K562 (cell line): ENCODE results near the gene MAP3K12. TPM values are rescaled to one million over a fixed set of nuclear protein-coding genes. Genes with fewer than 3 reads are reported as not detected.

ENCODE experiments used
- ATAC-seq: fragments of 200-7000 bp; cut with Tn5 transposase; 3 replicates; pipeline ENCODE4 v1.9.1; 2020; ENCODE audit warnings: moderate library complexity
- BruUV-seq: library from RNA; stranded (reverse); fragments of 400-500 nt; replicated peaks from 2 replicates; lab custom pipeline; 2021; lab: Mats Ljungman, UMichigan
- CTCF ChIA-PET: fragments of 300-600 bp; formaldehyde crosslinking; extraction: SDS; loops from one replicate; lab custom pipeline; 2021; ENCODE audit warnings: low intra/inter-chr PET ratio; lab: Yijun Ruan, JAX
- POLR2A ChIA-PET: fragments of 300-600, 350-650 bp; sonication (Branson Sonifier 250); formaldehyde crosslinking; extraction: SDS; loops from one replicate; lab custom pipeline; 2021; ENCODE audit warnings: antibody characterized with exemption, inconsistent platforms; lab: Yijun Ruan, JAX
- DNase-seq, 4 experiments: peaks; one replicate each; pipeline versions ENCODE4 v3.0.0 to v3.0.0-alpha.2; 2011 to 2018; ENCODE audit warnings: low spot score in 3 of 4, mixed read lengths in 3 of 4; ENCODE audit errors: extremely low read depth in 1 of 4
- FAIRE-seq: peaks from 2 replicates; lab custom pipeline; 2011; peaks lifted over from hg19 to GRCh38; lab: Jason Lieb, UNC
- H2AFZ ChIP-seq: 2 replicates; pipeline ENCODE4 v1.6.0; 2011; ENCODE audit warnings: low read depth, low read length, control low read depth, inconsistent platforms
- H3K27ac ChIP-seq: fragments of 200-600 bp; 3 replicates; pipeline ENCODE4 v1.8.0; 2011; ENCODE audit warnings: low read depth, mild to moderate bottlenecking, control low read depth, inconsistent platforms, low read length, moderate library complexity, mixed read lengths; ENCODE audit errors: extremely low read depth
- H3K27me3 ChIP-seq, 2 experiments: fragments of 300-600 bp in 1 of 2; 2 replicates in 1 of 2; 3 replicates in 1 of 2; pipeline versions ENCODE4 v1.6.0 to v1.8.0; 2011; ENCODE audit warnings: inconsistent platforms in 2 of 2, low read length in 2 of 2, mild to moderate bottlenecking in 1 of 2, mixed read lengths in 1 of 2, moderate library complexity in 1 of 2; ENCODE audit not compliant: control insufficient read depth in 2 of 2, insufficient read depth in 2 of 2
- H3K36me3 ChIP-seq: fragments of 300-600 bp; 3 replicates; pipeline ENCODE4 v1.8.0; 2011; ENCODE audit warnings: mild to moderate bottlenecking, low read length, inconsistent platforms; ENCODE audit not compliant: control insufficient read depth, insufficient read depth
- H3K4me1 ChIP-seq, 2 experiments: fragments of 200-600 bp in 1 of 2; replicated peaks in 1 of 2; 2 replicates in 1 of 2; 3 replicates in 1 of 2; pipeline versions ENCODE4 v1.5.1 to v1.8.0; 2011; ENCODE audit warnings: inconsistent platforms in 2 of 2, low read length in 2 of 2, mild to moderate bottlenecking in 1 of 2, mixed read lengths in 1 of 2, moderate library complexity in 1 of 2; ENCODE audit not compliant: control insufficient read depth in 2 of 2, insufficient read depth in 2 of 2
- H3K4me2 ChIP-seq: 2 replicates; pipeline ENCODE4 v1.6.1; 2011; ENCODE audit warnings: low read length, control low read depth, inconsistent platforms, mixed read lengths; ENCODE audit not compliant: insufficient read depth
- H3K4me3 ChIP-seq: fragments of 200-600 bp; sonication (generic), shearing (Covaris generic); 2 replicates; pipeline ENCODE4 v1.5.1; 2016; ENCODE audit warnings: control low read depth, inconsistent platforms
- H3K79me2 ChIP-seq: fragments of 200-600 bp; 3 replicates; pipeline ENCODE4 v1.8.0; 2011; ENCODE audit warnings: low read length, inconsistent platforms; ENCODE audit not compliant: control insufficient read depth, insufficient read depth
- H3K9ac ChIP-seq, 2 experiments: 2 replicates each; pipeline versions ENCODE4 v1.6.0 to v1.6.1; 2011; ENCODE audit warnings: low read depth in 2 of 2, low read length in 2 of 2, control low read depth in 1 of 2, inconsistent platforms in 1 of 2, mild to moderate bottlenecking in 1 of 2, mixed read lengths in 1 of 2; ENCODE audit not compliant: insufficient read depth in 1 of 2
- H3K9me1 ChIP-seq: one replicate; pipeline ENCODE4 v1.6.0; 2011; ENCODE audit warnings: inconsistent platforms, mild to moderate bottlenecking, low read length, moderate library complexity; ENCODE audit not compliant: control insufficient read depth, insufficient read depth
- H3K9me3 ChIP-seq: replicated peaks from 2 replicates; pipeline ENCODE4 v1.5.1; 2011; ENCODE audit warnings: low read depth, low read length, inconsistent platforms; ENCODE audit not compliant: control insufficient read depth, insufficient read depth
- H4K20me1 ChIP-seq: replicated peaks from 2 replicates; pipeline ENCODE4 v1.6.1; 2011; ENCODE audit warnings: low read length, inconsistent platforms, mixed read lengths; ENCODE audit not compliant: control insufficient read depth, insufficient read depth
- BHLHE40 ChIP-seq: IDR thresholded peaks from 2 replicates; pipeline ENCODE4 v1.6.1; 2011; ENCODE audit warnings: low read length, improper control_type of control experiment
- FOS ChIP-seq: IDR thresholded peaks from 3 replicates; pipeline ENCODE4 v1.6.1; 2011; ENCODE audit not compliant: insufficient read length; ENCODE audit errors: extremely low read depth
- MED1 ChIP-seq: sonication (generic); formaldehyde crosslinking; IDR thresholded peaks from 2 replicates; pipeline ENCODE4 v1.8.1; 2023; ENCODE audit warnings: missing genetic modification reagents, borderline replicate concordance
- NBN ChIP-seq: fragments of 450-650 bp; IDR thresholded peaks from 2 replicates; pipeline ENCODE4 v1.6.1; 2016; ENCODE audit warnings: low read depth, mild to moderate bottlenecking
- NFATC3 ChIP-seq: fragments of 450-650 bp; IDR thresholded peaks from 2 replicates; pipeline ENCODE4 v1.6.1; 2017; ENCODE audit warnings: mild to moderate bottlenecking
- POLR2B ChIP-seq: fragments of 450-650 bp; IDR thresholded peaks from 2 replicates; pipeline ENCODE4 v1.6.1; 2018; ENCODE audit warnings: low read depth; ENCODE audit not compliant: partially characterized antibody
- POLR2H ChIP-seq: IDR thresholded peaks from 2 replicates; pipeline ENCODE4 v1.6.1; 2016; ENCODE audit warnings: missing genetic modification characterization, low read depth, mild to moderate bottlenecking, control low read depth, missing compliant biosample characterization, moderate library complexity
- RBFOX2 ChIP-seq: fragments of 200-400 bp; formaldehyde crosslinking; IDR thresholded peaks from 2 replicates; pipeline ENCODE4 v1.6.1; 2017; ENCODE audit warnings: low read depth, mild to moderate bottlenecking, low read length, moderate library complexity
- SMC3 ChIP-seq: conservative IDR thresholded peaks from 2 replicates; pipeline ENCODE4 v1.6.1; 2011; ENCODE audit warnings: low read depth, low read length, improper control_type of control experiment; ENCODE audit not compliant: insufficient read depth
- SPI1 ChIP-seq: IDR thresholded peaks from 2 replicates; pipeline ENCODE4 v1.6.1; 2011; ENCODE audit warnings: low read depth, low read length, control low read depth, borderline replicate concordance
- ZNF316 ChIP-seq: fragments of 450-650 bp; IDR thresholded peaks from 2 replicates; pipeline ENCODE4 v1.6.1; 2016
- WGBS: fragments of 100-300 bp; shearing (Covaris generic); methylation state at CpG from one replicate; pipeline ENCODE4 v1.1.6; 2016; ENCODE audit warnings: low coverage, mixed read lengths; ENCODE audit not compliant: insufficient coverage; ENCODE audit errors: missing lambda C conversion rate; 5-methylcytosine and 5-hydroxymethylcytosine counted together
- in situ Hi-C: fragments of 300-500 bp; cut with MboI; formaldehyde crosslinking; loops from 4 replicates; pipeline ENCODE4 v1.15.0; 2018; ENCODE audit warnings: inconsistent platforms, mixed read lengths
- intact Hi-C: fragments of 100-400 bp; cut with micrococcal nuclease; formaldehyde crosslinking; loops from 2 replicates; pipeline ENCODE4 v1.14.2; 2022
- polyA plus RNA-seq, 8 experiments: library from polyadenylated mRNA; depleted of rRNA in 4 of 8; stranded (reverse) in 5 of 8; unstranded in 3 of 8; fragments of >200 nt; fragmentation: Nextera tagmentation in 2 of 8; fragmentation: Illumina TruSeq in 1 of 8; extraction: Ambion mirVana in 2 of 8; extraction: Trizol in 1 of 8; gene quantifications; 2 replicates each; pipeline versions ENCODE4 v1.2.1 to v1.2.3, GENCODE V29; 2011 to 2014; ENCODE audit warnings: inconsistent platforms in 1 of 8, missing spikeins in 1 of 8
- total RNA-seq, 7 experiments: library from RNA; depleted of rRNA in 6 of 7; stranded (reverse); fragments of >200 nt in 6 of 7; fragmentation: Illumina TruSeq in 2 of 7; extraction: Trizol in 2 of 7; gene quantifications; 2 replicates each; pipeline versions ENCODE4 v1.2.1 to v1.2.3, GENCODE V29; 2011 to 2021; ENCODE audit warnings: low replicate concordance in 1 of 7

The MAP3K12 gene
- total and polyA plus RNA-seq, 9 of the 15 experiments (the other 6 are each of a cell fraction or from before 2014, with no cell fraction given) = 0.10 to 2.4 (median 1.6) TPM

GRCh38 chr12:53463802-53464560 lies 35.3 kb downstream of the MAP3K12 start:
- CTCF ChIA-PET = no interaction called here
- H3K27me3 ChIP-seq = no peaks in the 10 kb centered on the region
- ATAC-seq = no peak
- intact Hi-C loops = no loop called here
- 67% methylated on average over 5 of the region's 5 CpGs for WGBS
- TF ChIP-seq POLR2B (peak; percentile 43), RBFOX2 (peak; percentile 15; the same call in 1 of the 2 replicates), POLR2H (no peak), MED1 (CRISPR knock-in tag) (no peak), FOS (no peak), BHLHE40 (no peak), SPI1 (0 out of 2 replicates have a peak, but pooled peaks have one; percentile 33), SMC3 (no peak), NFATC3 (no peak), ZNF316 (no peak), NBN (no peak)
- TF ChIP-seq, all 486 proteins: peak for 3
- Histone ChIP-seq H4K20me1 (peaks cover 28% of the 10 kb centered on the region), H3K4me3 (no peak overlapping the region), H3K9me3 (no peaks in the 10 kb centered on the region), H2AFZ (no peak overlapping the region), H3K9me1 (no peaks in the 10 kb centered on the region), H3K27ac (no peak overlapping the region), H3K36me3 (peaks cover 100% of the 10 kb centered on the region), H3K4me1 (peaks cover 0 to 3% of the 10 kb centered on the region in 2 experiments; a peak in 1 of 5 replicates), H3K79me2 (peaks cover 94% of the 10 kb centered on the region), H3K4me2 (no peak overlapping the region), H3K9ac (no peak overlapping the region)
- DNase-seq (no peak), FAIRE-seq (no peak)
- in situ Hi-C loops = no loop called here
- BruUV-seq = no TSS peak
- POLR2A ChIA-PET = interaction anchor here (0.8 to 8.8 kb wide), 10 partner anchors 9 to 123 kb away, joined by 3 to 87 read pairs (median 4); partner anchors contain the start of genes PRR13 and TARBP2
